NB4 (cell line): ENCODE results near the gene COL26A1.

ENCODE experiments used
- CTCF ChIP-seq: IDR thresholded peaks from one replicate; pipeline ENCODE4 v1.5.1; 2012; ENCODE audit warnings: low read depth, low read length
- MYC ChIP-seq: IDR thresholded peaks from 2 replicates; pipeline ENCODE4 v1.6.1; 2011; ENCODE audit warnings: low read depth, low read length

GRCh38 chr7:101487105-101487458, 124.4 kb downstream of the COL26A1 start:
- no peak for TF ChIP-seq CTCF
- TF ChIP-seq MYC, result no peak
